WI38 (cell line): ENCODE measurements around the gene HPS6.
A peak's percentile ranks its signal among the peaks of the same experiment; 100 is the strongest.
"Not testable (repeated sequence)": the region's sequence is repeated elsewhere in the genome, so short reads cannot be mapped to it uniquely, and the experiment has no call there.

Experiments used
- H3K4me3 ChIP-seq: 2 replicates; pipeline ENCODE4 v1.5.1; 2011; ENCODE audit warnings: low read depth, mild to moderate bottlenecking, control low read depth, low read length
- TF ChIP-seq, protein P1 (sequence below): IDR thresholded peaks from 2 replicates; pipeline ENCODE4 v1.5.1; 2012; ENCODE audit warnings: low read depth, mild to moderate bottlenecking, control low read depth, low read length

The HPS6 gene

DNA sequence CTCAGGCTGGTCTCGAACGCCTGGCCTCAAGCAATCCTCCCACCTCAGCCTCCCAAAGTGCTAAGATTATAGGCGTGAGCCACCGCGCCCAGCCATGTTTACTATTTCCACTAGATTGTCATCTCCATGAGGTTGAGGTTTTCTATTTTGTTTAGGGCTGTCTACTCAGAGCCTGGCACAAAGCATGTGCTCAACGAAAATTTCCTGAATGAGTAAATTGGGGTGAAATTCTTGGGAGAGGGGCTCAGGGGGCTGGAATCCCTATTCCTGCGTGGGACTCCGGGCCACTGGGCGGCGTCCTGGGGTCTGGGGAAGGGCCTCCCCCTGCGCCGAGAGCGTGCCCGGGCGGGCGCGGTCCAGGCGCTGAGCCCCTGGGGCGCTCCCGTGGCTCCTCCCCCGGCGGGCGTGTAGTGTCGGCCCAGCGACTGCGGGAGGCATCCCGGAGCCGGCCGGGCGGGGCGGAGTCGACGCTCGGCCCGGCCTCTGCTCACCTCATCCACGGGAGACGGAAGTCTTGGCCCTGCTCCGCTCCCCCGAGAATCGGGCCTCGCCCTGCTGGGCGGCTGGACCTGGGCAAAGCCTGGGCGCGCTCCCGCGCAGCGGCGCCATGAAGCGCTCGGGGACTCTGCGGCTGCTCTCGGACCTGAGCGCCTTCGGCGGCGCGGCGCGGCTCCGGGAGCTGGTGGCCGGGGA is at the start of gene HPS6:
HPS6 (plus strand) TSS at position 482 of the 693 bp plus-strand sequence; CDS start at position 608, 126 bp downstream.
- H3K4me3 ChIP-seq, result peak within 1 kb of the TSS; percentile 83
- TF ChIP-seq, protein P1, sequence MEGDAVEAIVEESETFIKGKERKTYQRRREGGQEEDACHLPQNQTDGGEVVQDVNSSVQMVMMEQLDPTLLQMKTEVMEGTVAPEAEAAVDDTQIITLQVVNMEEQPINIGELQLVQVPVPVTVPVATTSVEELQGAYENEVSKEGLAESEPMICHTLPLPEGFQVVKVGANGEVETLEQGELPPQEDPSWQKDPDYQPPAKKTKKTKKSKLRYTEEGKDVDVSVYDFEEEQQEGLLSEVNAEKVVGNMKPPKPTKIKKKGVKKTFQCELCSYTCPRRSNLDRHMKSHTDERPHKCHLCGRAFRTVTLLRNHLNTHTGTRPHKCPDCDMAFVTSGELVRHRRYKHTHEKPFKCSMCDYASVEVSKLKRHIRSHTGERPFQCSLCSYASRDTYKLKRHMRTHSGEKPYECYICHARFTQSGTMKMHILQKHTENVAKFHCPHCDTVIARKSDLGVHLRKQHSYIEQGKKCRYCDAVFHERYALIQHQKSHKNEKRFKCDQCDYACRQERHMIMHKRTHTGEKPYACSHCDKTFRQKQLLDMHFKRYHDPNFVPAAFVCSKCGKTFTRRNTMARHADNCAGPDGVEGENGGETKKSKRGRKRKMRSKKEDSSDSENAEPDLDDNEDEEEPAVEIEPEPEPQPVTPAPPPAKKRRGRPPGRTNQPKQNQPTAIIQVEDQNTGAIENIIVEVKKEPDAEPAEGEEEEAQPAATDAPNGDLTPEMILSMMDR, result no peak

DNA sequence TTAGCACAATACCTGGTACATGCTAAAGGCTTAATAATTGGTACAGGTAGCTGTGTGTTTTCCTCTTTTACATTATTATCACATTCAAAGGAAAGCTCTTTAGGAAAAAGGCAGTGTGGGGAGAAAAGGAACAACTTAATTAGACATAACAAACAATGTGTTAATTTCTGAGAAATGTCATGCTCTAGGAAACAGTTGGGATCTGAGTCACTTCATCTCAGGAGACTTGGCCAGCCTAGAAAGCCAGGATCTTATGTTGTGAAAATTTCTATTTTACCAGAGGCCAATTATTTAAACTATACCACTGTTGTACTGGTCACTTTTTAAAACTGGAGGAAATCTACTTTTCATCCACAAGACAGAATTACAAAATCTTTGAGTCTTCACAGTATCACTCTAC is 48.7 kb upstream of the HPS6 start:
- TF ChIP-seq, protein P1, result no peak
- no peak overlapping the region for H3K4me3 ChIP-seq

DNA sequence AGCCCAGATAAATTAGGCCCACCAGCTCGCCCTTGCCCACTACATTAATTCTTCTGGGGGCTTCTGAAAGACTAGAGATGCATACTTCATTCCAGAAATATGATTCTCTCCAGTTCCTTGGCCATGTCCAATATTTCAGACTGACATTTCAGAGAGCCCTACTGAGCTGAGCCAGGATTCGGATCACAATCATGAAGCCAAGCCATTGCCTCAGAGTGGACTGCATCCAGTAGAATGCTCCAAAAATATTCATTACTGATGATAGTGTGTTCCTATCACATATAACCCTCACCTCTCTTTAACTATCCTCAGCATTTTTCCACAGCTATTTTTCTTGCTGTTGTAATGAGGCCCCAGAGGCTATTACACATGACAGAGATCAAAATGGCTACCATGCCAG is 47.9 kb upstream of the HPS6 start:
- no peak overlapping the region for H3K4me3 ChIP-seq
- TF ChIP-seq, protein P1, result no peak

DNA sequence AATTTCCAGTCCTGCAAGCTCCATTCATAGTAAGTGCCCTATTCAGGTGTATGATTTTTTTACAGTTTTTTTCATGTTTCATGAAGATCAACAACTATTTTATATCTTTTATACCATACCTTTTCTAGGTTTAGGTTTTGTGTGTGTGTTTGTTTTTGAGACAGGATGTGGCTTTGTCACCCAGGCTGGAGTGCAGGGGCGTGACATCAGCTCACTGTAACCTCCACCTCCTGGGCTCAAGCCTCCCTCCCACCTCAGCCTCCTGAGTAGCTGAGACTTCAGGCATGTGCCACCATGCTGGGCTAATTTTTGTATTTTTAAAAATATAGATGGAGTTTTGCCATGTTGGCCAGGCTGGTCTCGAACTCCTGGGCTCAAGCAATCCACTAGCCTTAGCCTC is 44.2 kb upstream of the HPS6 start:
- no peak overlapping the region for H3K4me3 ChIP-seq
- TF ChIP-seq, protein P1, result no peak

DNA sequence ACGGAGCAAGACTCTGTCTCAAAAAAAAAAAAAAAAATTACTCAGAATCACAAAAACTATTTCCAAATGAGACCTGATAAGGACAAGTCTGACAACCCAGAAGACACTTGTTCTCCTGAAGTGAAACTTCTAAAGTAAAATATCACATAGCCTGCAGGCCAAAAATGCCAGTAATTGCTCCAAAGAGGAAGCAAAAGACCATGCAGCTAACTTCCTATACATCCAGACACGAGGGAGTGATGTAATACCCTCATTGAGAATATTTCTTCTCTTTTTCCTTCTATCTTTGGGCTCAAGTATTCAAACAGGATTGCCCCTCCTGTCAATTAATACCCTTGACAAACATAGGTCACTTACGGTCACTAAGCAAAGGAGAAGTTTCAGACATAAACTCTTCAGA is 40.4 kb upstream of the HPS6 start:
- TF ChIP-seq, protein P1, result no peak

DNA sequence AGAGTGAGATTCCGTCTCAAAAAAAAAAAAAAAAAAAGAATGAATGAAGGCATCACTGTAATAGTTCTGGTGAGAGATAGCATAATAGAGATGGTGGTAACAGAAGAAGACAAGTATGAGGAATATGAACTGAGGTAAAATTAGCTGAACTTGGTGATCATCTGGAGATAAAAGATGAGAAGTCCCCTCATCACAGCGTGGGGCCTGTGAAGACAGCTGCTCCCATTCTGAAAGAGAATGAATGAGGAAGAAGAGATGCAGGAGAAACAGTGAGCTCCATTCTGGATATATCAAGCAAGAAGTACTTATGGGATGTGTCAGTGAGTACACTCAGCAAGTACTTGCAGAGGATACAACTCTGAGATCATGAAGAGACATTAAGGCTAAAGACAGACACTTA is 37.9 kb upstream of the HPS6 start:
- H3K4me3 ChIP-seq, result no peak overlapping the region
- TF ChIP-seq, protein P1, result no peak

More for the DNA sequence above, 40.4 kb upstream of the HPS6 start:
- H3K4me3 ChIP-seq, result no peak overlapping the region

DNA sequence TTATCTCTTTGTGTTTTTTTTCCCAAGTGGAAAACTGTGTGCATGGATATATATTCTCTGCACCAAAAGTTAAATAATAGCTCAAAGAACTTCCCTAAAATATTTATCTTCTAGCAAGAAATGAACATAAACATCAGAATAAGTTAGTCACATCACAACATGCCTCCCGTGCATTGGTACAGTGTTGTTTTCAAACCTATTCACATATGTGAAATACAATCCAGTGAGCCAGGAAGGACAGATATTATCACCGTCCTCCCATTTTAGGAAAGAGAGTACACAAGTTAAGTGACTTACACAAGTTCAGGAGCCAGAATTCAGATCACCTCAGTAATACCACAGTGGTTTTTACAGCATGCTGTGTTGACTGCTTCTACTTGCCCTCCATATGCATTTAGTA is 31.4 kb upstream of the HPS6 start:
- TF ChIP-seq, protein P1, result no peak
- H3K4me3 ChIP-seq, result no peak overlapping the region

DNA sequence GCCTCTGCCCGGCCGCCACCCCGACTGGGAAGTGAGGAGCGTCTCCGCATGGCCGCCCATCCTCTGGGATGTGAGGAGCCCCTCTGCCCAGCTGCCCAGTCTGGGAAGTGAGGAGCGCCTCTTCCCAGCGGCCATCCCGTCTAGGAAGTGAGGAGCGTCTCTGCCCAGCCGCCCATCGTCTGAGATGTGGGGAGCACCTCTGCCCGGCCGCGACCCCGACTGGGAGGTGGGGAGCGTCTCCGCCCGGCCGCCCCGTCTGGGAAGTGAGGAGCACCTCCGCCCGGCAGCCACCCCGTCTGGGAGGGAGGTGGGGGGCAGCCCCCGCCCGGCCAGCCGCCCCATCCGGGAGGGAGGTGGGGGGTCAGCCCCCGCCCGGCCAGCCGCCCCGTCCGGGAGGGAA is 29.3 kb upstream of the HPS6 start:
- H3K4me3 ChIP-seq, result not testable (repeated sequence)
